ENCODE data around the gene MND1.
"Not testable (repeated sequence)": the region's sequence is repeated elsewhere in the genome, so short reads cannot be mapped to it uniquely, and the experiment has no call there.

The MND1 gene

DNA sequence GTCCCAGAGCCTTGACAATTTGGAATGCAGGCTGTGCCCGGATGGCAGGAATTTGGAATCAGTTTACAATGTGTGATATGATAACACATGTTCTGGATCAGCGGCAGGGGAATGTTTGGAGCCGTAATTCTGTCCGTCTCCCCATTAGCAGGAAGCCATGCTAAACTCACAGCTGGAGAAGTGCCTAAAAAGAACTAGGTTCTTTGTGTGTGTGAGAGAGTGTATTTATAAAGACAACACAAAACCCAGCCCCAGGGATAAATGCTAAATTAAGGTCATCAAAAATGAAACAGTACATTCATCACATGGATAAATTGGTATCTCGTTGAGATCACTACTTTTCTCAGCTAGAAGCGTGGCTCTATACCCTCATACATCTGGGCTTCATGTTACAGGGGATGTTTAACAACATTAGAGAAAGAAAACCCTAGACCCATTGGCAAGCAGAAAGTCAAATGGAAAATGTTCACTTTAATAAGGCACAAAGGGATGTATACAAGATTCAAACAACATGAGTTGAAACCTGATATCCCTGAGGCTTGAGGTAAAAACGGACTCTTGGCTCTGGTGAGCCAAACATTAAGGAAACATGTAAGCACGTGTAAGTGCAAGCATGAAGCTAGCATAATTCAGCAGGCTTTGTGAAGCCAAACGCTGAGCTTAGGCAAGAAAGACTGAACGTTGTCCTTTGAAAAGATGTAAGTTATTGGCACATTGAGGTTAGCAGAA lies 103.7 kb downstream of the MND1 start:
- no peak for DNase-seq

DNA sequence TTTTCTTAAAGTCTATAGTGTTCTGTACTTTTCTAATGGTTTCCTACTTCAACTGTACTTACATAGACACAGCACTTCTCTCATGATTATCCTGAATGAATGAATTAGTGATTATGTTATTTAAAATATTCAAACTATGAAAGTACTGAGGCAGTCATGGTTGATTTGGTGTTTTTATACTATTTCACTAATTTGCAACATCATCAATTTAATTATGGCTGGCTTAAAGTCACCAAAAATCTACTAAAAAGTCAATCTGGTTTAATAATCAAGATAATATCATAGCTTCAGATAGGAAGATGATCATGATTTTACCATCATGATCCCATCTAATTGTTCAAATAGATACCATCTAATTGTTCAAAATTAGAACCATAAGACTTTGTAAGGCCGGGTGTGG lies 104.8 kb downstream of the MND1 start:
- DNase-seq = no peak

DNA sequence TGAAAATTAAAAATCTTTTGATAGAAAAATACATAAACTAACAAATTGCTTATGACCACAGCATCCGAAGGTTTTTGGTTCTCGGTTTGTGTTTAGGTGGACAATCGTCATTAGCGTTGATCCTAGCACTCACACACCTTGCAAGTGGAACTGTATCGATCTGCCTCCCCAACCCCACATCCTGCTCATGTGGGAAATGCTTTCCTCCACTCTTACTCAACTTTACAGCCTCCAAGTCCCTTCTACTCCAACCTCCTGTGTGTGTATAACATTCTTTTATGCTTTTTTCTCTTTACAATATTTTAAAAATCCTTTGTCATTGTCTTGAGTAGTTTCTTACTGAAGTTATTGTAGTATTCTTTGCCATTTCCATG lies 106.0 kb downstream of the MND1 start:
- no peak for DNase-seq

DNA sequence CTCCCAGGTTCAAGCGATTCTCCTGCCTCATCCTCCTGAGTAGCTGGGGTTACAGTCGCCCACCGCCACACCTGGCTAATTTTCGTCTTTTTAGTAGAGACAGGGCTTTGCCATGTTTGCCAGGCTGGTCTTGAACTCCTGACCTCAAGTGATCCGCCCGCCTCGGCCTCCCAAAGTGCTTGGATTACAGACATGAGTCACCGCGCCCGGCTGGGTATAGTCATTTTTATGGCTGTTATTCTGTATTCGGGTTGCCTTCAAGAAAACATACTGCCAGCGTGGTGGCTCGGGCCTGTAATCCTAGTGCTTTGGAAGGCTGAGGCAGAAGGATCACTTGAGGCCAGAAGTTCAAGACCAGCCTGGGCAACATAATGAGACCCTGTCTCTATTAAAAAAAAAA lies 106.7 kb downstream of the MND1 start:
- not testable (repeated sequence) for DNase-seq

DNA sequence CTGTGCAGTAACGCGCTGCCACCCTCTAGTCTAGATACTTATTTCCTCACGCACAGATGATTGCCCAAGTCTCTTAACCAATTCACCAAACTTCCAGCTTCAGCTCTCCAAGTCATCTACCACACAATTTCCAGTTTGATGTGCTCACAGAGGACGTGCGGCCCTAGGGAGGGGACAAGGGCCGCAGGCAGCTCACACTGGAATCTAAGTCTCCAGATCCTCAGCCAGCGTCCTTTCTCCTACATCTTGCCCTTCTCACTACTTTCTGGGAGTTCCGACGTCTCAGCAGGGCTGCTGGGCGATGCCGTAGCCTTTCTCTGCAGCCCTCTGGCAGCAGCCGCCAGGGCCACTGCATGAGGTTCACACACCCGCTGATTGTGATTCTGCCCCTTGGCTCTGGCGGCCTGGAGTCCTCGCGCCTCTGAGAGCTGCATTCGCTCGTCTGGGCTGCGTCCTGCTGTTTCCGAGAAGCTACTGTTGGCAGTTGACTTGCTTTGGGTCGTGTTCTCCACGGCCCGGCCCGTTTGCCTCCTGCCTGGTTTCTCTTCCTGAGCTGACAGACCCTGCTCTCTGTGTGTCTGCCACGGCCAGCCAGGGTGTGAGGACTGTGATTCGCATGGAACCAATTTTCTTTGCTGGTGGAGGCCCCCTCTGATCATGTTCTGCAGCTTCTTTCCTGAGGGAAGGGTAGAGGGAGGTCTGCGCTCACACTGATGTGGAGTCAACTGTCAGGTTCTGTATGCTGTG lies 107.6 kb downstream of the MND1 start:
- no peak for DNase-seq

DNA sequence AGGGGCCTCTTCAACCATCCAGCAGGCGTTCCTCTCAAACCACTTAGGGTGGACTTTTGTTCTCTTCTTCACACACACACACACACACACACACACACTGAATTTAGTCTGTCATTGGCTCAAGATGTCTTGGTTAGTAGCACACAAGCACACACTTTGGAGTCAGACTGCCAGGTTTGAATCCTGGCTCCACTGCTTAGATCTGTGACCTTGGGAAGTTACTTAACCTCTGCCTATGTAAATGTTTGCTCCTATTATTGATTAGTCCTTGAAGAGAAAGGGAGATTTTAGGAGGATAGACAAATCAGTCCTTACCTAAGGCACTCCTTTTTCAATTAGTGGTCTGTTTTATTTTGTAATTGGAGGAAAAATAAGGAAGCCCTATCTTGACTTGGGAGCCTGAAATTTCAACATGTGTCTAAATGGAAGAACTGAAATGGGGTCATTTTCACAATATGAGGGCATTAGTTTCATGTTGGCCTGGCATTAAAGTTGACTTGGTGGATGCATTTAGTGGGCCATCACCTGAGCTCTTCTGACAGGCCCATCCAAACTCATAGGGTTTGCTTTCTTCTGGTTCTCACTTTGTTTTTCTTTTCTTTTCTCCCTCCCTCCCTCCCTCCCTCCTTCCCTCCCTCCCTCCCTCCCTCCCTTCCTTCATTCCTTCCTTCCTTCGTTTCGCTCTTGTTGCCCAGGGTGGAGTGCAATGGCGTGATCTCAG lies 108.3 kb downstream of the MND1 start:
- DNase-seq = no peak

DNA sequence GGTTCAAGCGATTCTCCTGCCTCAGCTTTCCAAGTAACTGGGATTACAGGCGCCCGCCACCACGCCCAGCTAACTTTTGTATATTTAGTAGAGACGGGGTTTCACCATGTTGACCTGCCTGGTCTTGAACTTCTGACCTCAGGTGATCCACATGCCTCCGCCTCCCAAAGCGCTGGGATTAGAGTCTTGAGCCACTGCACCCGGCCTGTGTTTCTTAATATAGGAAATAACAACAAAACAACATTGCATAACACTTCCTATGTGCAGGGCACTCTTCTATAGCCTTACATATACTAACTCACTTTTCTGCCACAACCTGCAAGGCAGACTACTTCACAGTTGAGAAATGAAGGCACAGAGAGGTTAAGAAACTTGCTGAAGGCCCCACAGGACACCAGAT lies 108.9 kb downstream of the MND1 start:
- no peak for DNase-seq

DNA sequence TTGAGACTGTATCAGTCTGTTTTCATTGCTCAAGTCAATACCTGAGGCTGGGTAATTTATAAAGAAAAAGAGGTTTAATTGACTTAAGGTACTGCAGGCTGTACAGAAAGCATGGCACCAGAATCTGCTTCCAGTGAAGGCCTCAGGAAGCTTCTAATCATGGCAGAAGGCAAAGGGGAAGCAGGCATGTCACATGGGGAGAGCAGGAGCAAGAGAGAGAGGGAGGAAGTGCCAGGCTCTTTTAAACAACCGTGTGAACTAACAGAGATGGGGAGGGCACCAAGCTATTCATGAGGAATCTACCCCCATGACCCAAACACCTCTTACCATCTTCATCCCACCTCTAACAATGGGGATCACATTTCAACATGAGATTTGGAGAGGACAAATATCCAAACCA lies 114.5 kb downstream of the MND1 start:
- DNase-seq = no peak

DNA sequence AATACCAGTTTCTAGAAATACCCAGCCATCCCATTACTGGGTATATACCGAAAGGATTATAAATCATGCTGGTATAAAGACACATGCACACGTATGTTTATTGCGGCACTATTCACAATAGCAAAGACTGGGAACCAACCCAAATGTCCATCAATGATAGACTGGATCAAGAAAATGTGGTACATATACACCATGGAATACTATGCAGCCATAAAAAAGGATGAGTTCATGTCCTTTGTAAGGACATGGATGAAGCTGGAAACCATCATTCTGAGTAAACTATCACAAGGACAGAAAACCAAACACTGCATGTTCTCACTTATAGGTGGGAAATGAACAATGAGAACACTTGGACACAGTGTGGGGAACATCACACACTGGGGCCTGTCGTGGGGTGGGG lies 117.1 kb downstream of the MND1 start:
- DNase-seq = not testable (repeated sequence)

DNA sequence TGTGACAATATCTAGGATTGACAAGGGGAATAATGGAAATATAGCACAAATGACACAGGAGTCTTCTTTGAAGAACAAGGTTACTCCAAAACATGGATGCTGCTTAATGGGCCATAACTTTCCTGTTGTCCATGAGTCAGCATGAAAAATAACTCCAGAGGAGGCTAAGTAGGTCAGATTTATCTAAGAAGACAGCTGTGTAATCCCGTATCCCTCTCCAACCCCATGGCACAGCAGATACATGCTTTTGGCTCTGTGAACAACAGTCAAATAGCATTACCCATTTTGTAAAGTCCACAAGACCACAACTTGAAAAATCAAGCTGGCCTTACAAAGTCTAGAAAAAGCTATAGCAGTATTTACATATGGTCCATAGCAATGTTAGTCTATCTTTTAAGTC lies 119.6 kb downstream of the MND1 start:
- DNase-seq = peak in 1 of 2 experiments; percentile 11

All from SHP77 (cell line).